ENCODE results near the gene CMTM5.

Gene CMTM5

GRCh38 chr14:23351681-23352505 lies 25.0 kb upstream of the CMTM5 start:
- Histone ChIP-seq H3K4me1 (peaks cover 3% of the 10 kb centered on the region; the same call in 1 of the 2 replicates), H3K27me3 (no peaks in the 10 kb centered on the region), H3K9me3 (no peaks in the 10 kb centered on the region), H3K36me3 (no peaks in the 10 kb centered on the region), H3K4me3 (ENCODE audit: low read depth, low read length) (peak overlapping the region; percentile 54)
- TF ChIP-seq CTCF (IDR thresholded peaks at IDR 0.05; ENCODE audit: low read depth, low read length) = peak; percentile 16; the same call in 1 of the 2 replicates
- peak; percentile 45 for DNase-seq

- H3K27me3 ChIP-seq = no peaks in the 10 kb centered on the region
- H3K9me3 ChIP-seq = no peaks in the 10 kb centered on the region
- 0 out of 2 replicates have a peak, but pooled peaks have one; percentile 16 for TF ChIP-seq CTCF (IDR thresholded peaks at IDR 0.05; ENCODE audit: low read depth, low read length)
- H3K4me1 ChIP-seq = peaks cover 3% of the 10 kb centered on the region; the same call in 1 of the 2 replicates
- no peaks in the 10 kb centered on the region for H3K36me3 ChIP-seq
- H3K4me3 ChIP-seq (ENCODE audit: low read depth, low read length) = peak within 1 kb of the TSS; percentile 54
- peak; percentile 82 for DNase-seq
Measured at GRCh38 chr14:23352506-23353432, 24.1 kb upstream of the CMTM5 start, which contains the start of gene SLC22A17. Gene SLC22A17 (minus strand): TSS chr14:23352887.

- Histone ChIP-seq H3K9me3 (no peaks in the 10 kb centered on the region), H3K36me3 (no peaks in the 10 kb centered on the region), H3K4me3 (ENCODE audit: low read depth, low read length) (no peak overlapping the region)
Measured at GRCh38 chr14:23353433-23353780, 23.4 kb upstream of the CMTM5 start.

GRCh38 chr14:23354990-23355389 lies 21.9 kb upstream of the CMTM5 start:
- H3K4me1 ChIP-seq = peaks cover 3% of the 10 kb centered on the region; the same call in 1 of the 2 replicates
- DNase-seq = no peak
- no peak for TF ChIP-seq CTCF (IDR thresholded peaks at IDR 0.05; ENCODE audit: low read depth, low read length)
- H3K27me3 ChIP-seq = no peaks in the 10 kb centered on the region
- H3K9me3 ChIP-seq = no peaks in the 10 kb centered on the region
- H3K36me3 ChIP-seq = no peaks in the 10 kb centered on the region
- H3K4me3 ChIP-seq (ENCODE audit: low read depth, low read length) = no peak overlapping the region

More at GRCh38 chr14:23353433-23353780, 23.4 kb upstream of the CMTM5 start:
- H3K4me1 ChIP-seq = peaks cover 3% of the 10 kb centered on the region; the same call in 1 of the 2 replicates
- TF ChIP-seq CTCF (IDR thresholded peaks at IDR 0.05; ENCODE audit: low read depth, low read length) = no peak
- no peak for DNase-seq
- no peaks in the 10 kb centered on the region for H3K27me3 ChIP-seq

GRCh38 chr14:23355871-23356435 lies 20.9 kb upstream of the CMTM5 start:
- no peaks in the 10 kb centered on the region for H3K36me3 ChIP-seq
- no peaks in the 10 kb centered on the region for H3K9me3 ChIP-seq
- DNase-seq = no peak
- H3K4me1 ChIP-seq = peaks cover 3% of the 10 kb centered on the region; the same call in 1 of the 2 replicates
- no peak overlapping the region for H3K4me3 ChIP-seq (ENCODE audit: low read depth, low read length)
- TF ChIP-seq CTCF (IDR thresholded peaks at IDR 0.05; ENCODE audit: low read depth, low read length) = no peak
- no peaks in the 10 kb centered on the region for H3K27me3 ChIP-seq
